ENCODE measurements around the gene FHIT.
"Not testable (repeated sequence)": the region's sequence is repeated elsewhere in the genome, so short reads cannot be mapped to it uniquely, and the experiment has no call there.

Gene FHIT

DNA sequence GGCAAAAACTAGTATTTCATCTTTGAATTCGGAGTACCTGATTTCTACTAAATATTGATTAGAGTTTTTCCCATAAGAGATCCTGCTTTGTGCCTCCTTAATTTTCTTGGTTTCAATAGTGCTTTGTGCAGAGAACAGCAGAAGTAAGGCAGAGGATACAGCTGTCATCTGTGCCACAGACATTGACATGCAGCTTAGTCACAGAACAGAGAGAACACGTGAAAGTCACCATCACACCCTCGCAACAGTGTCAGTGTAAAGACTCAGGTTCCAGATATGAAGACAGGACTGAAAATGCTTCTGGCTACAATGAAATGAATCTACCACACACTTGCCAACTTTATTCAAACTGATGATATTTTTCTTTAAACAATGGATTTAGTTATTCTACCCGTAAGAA, 1258.7 kb downstream of the FHIT start:
- in situ Hi-C loops (cut with MboI; ENCODE audit: low sequenced_read_pairs): no loop called here

GRCh38 chr3:59990915-59991314, 1260.3 kb downstream of the FHIT start:
- in situ Hi-C loops (cut with MboI; ENCODE audit: low sequenced_read_pairs): no loop called here

DNA sequence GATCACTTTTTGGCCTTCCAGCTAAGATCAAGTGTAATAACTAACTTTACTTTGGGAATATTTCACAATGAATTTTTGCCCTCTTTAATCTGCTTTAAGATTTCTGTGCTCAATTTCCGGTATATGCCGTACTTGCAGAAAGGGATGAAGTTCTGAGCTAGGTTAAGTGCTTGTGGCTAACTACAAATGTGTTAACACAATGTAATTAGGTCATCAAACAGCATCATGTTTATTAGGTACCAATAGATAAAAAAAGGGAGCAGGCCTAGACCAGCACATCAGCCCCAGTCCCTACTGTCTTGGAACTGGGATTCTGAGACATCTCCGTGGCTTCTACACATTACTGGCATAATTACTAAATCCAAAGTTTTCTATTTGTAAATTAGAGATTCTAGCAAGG, 1268.7 kb downstream of the FHIT start:
- in situ Hi-C loops (cut with MboI; ENCODE audit: low sequenced_read_pairs): no loop called here

GRCh38 chr3:59981377-59981776, 1269.9 kb downstream of the FHIT start:
- in situ Hi-C loops (cut with MboI; ENCODE audit: low sequenced_read_pairs): no loop called here

DNA sequence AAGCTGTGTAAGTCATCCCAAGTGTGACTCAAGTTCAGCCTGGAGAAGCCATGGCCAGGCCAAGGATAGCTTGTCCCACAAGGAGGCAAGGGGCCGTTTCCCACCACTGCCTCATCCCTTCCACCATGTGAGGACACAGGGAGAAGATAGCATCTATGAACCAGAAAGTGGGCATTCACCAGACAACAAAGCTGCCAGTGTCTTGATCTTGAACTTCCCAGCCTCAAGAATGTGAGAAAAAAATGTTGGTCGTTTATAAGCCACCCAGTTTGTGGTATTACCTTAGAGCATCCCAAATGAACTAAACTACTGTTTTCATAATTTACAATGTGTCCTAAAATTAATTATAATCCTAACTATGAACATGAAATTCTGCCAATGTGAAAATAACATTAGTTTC, 1270.7 kb downstream of the FHIT start:
- in situ Hi-C loops (cut with MboI; ENCODE audit: low sequenced_read_pairs): no loop called here

GRCh38 chr3:59979542-59979941, 1271.7 kb downstream of the FHIT start:
- in situ Hi-C loops (cut with MboI; ENCODE audit: low sequenced_read_pairs): no loop called here

- in situ Hi-C loops (cut with MboI; ENCODE audit: low sequenced_read_pairs): no loop called here
These were observed 1272.3 kb downstream of the FHIT start for GRCh38 chr3:59978979-59979378.

DNA sequence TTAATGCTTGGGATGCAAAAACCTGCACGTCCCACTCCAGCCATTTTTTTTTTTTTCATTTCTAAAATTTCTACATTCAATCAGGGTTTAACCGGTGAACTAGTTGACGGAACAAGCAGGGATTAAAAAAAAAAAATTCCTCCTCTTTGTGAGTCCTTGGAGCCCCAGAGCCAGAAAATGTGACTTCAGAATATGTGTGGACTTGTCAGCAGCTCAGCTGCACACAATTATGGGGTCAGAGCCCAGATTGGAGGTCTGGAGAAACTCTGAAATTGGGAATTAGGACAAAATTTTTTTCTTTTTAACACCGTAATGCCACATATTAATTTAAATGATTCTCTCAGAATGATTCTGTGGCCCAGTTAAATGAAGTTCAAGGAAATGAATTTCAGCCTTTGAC, 1280.5 kb downstream of the FHIT start:
- in situ Hi-C loops (cut with MboI; ENCODE audit: low sequenced_read_pairs): no loop called here

DNA sequence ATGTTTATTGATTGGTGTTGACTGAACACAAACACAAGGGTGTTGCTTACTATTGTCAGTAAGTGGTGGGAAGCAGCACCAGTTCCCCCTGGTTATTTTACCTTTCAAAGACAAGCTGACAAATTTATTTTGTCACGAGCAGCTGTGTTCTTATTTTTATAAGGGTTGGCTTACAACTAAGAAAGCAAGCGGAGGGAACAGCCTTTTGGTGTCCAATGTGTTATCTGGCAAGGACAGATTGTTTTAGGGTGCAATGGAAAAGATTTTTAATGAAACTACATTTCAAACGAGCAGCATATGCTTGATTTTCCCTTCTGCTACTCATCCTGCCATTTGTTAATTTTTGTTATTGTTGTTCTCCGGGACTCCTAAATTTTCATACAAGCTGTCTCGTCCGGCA, 1280.9 kb downstream of the FHIT start:
- in situ Hi-C loops (cut with MboI; ENCODE audit: low sequenced_read_pairs): no loop called here

- in situ Hi-C loops (cut with MboI; ENCODE audit: low sequenced_read_pairs): no loop called here
These were observed 1282.7 kb downstream of the FHIT start for GRCh38 chr3:59968513-59969045.

GRCh38 chr3:59963676-59964075, 1287.6 kb downstream of the FHIT start:
- in situ Hi-C loops (cut with MboI; ENCODE audit: low sequenced_read_pairs): no loop called here

DNA sequence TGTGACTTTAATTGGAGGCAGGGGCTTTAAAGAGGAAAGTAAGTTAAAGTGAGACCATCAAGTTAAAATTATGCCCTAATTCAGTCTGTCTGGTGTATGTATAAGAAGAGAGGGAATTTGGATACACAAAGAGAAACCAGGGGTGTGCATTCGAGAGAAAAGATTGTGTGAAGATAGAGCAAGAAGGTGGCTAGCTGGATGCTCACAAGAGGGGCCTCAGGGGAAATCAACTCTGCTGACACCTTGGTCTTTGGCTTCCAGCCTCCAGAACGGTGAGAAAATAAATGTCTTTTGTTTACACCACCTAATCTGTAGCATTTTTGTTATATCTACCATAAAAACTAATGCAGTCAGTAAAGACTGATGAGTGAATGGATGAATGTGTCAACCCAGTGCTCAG, 1294.1 kb downstream of the FHIT start:
- in situ Hi-C loops (cut with MboI; ENCODE audit: low sequenced_read_pairs): no loop called here

DNA sequence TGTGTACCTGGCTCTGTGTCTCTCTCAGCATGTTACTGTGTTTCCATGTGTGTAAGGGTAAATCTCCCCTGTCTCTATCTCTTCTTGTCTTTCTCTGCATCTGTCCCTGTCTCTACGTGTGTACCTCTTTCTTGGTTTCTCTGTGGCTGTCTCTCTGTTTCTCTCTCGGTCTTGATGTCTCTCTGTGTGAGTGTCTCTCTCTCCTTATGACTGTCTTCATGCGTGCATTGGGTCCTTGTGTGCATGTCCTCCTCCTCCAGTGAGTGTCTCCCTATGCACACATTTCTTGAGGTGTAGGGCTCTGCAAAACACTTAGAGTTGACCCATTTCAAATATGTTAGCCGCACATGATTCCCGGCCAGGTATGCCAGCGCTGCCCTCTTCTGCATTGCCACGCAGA, 1298.1 kb downstream of the FHIT start:
- in situ Hi-C loops (cut with MboI; ENCODE audit: low sequenced_read_pairs): no loop called here

DNA sequence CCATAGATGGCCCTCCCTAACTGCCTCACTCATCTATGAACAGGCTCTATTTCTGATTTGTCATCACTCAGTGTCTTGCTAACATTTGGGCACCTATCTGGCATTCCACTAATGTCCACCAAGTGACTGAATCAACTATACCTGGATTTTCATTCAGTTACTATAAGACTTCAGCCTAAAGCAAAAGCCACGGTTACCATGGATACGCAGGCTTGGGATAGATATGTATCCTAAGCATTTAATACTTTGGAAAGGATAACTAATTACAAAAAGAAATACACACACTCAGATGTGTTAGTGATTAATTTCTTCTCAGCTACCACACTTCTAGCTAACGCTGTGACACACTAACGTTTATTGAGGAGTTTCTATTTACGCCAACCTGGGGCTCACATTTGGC, 1301.9 kb downstream of the FHIT start:
- in situ Hi-C loops (cut with MboI; ENCODE audit: low sequenced_read_pairs): no loop called here

DNA sequence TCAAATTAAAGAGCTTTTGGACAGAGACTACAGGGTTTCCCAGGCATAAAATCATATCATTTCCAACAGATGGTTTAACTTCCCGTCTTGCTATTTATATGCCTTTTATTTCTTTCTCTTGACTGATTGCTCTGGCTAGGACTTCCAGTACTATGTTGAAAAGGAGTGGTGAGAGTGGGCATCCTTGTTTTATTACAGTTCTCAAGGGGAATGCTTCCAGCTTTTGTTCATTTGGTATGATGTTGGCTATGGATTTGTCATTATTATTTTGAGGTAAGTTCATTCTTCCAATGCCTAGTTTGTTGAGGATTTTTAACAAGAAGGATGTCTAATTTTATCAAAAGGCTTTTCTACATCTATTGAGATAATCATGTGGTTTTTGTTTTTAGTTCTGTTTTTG, 1304.9 kb downstream of the FHIT start:
- in situ Hi-C loops (cut with MboI; ENCODE audit: low sequenced_read_pairs): no loop called here

- in situ Hi-C loops (cut with MboI; ENCODE audit: low sequenced_read_pairs): no loop called here
These were observed 1310.5 kb downstream of the FHIT start for GRCh38 chr3:59940718-59941117.

DNA sequence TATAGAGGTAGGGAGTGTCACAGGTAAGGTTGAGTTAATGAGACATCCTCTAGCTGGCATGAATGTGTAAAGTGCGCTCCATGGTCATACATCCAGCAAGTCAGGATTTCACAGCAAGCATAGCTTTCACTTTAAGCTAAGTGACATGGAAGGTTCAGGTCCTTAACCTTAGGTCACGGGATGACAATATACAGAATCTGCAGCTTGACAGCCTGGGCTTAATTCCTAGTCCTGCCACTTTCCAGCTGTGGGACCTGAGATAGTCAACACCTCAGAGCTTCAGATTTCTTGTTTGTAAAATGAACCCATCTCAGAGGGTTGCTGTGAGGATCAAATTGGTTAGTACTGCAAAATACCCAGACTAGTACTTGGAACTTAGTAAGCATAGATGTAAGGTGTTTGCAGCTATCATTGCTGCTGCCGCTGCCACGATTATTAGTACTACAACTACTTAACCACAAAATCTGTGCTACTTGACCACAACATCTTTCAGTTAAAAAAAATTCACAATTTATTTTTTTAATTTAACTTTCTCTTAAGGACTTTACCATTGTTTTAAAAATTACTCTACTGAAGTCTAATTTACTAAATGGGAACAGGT, 1311.3 kb downstream of the FHIT start:
- in situ Hi-C loops (cut with MboI; ENCODE audit: low sequenced_read_pairs): no loop called here

GRCh38 chr3:59938828-59939227, 1312.4 kb downstream of the FHIT start:
- in situ Hi-C loops (cut with MboI; ENCODE audit: low sequenced_read_pairs): no loop called here

GRCh38 chr3:59937201-59937600, 1314.1 kb downstream of the FHIT start:
- in situ Hi-C loops (cut with MboI; ENCODE audit: low sequenced_read_pairs): no loop called here

DNA sequence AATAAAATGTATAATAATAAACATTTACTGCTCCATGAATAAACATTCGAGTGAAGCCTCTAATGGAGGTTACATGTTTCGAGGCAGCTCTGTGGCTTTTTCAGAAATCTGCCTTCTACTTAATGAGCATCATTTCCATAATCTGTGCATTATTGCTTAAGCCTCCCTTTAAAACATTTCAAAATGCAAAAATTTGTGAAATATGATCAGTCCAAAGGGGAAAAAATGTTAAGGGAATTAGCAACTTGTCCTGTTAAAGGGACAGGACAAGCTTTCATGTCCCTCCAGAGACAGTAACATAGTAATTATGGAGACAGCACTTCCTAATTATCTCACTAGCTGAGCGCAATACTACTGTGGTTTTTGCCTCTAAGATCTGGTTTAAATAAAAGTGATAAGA, 1314.8 kb downstream of the FHIT start:
- in situ Hi-C loops (cut with MboI; ENCODE audit: low sequenced_read_pairs): no loop called here

GRCh38 chr3:59935025-59935424, 1316.2 kb downstream of the FHIT start:
- in situ Hi-C loops (cut with MboI; ENCODE audit: low sequenced_read_pairs): no loop called here

- in situ Hi-C loops (cut with MboI; ENCODE audit: low sequenced_read_pairs): not testable (repeated sequence)
These were observed 1316.7 kb downstream of the FHIT start for GRCh38 chr3:59934560-59934959.

DNA sequence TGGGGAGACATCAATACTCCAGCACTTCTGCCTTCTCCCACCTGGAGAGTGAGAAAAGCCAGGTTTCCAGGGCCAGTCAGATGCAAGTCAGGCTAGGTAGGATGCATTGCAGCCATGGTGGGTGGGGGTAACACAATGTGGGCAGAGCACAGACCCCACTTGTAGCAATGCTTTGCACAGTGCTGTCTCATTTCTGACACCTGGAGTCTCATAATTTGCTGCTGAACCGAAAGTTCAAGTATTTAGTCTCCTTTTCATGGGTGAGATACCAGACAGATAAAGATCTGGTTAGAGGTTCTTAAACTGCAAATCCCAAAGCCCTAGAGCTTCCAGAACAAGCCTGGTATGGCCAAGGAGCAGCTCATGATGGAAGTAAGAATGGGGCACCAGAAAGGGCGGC, 1321.1 kb downstream of the FHIT start:
- in situ Hi-C loops (cut with MboI; ENCODE audit: low sequenced_read_pairs): no loop called here

All from HL-60/S4 treated with retinoic acid at 250 ng/mL for 4 days and 3 days (cell line).